Measurements from ENCODE around the gene CSF3.

DNA sequence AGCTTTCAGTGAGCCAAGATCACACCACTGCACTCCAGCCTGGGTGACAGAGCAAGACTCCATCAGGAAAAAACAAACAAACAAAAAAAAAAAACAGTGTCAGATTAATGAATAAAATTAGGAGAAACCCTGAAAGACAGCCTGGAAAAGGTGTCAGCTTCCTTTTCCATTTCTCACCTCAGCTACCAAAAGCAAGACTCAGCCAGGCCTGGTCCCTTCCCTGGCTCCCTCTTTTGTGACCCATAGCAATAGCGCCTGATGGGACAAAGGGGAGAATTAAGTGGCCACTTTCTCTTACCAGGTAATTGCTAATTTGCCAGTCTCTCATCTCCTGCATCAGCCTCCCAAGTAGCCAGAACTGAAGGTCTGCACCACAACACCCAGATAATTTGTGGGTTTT, 43.6 kb downstream of the CSF3 start:
- TF ChIP-seq, protein P1, sequence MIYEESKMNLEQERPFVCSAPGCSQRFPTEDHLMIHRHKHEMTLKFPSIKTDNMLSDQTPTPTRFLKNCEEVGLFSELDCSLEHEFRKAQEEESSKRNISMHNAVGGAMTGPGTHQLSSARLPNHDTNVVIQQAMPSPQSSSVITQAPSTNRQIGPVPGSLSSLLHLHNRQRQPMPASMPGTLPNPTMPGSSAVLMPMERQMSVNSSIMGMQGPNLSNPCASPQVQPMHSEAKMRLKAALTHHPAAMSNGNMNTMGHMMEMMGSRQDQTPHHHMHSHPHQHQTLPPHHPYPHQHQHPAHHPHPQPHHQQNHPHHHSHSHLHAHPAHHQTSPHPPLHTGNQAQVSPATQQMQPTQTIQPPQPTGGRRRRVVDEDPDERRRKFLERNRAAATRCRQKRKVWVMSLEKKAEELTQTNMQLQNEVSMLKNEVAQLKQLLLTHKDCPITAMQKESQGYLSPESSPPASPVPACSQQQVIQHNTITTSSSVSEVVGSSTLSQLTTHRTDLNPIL (CRISPR knock-in tag; IDR thresholded peaks at IDR 0.05; ENCODE audit: low read depth) = no peak
- TF ChIP-seq ZFP30 (CRISPR knock-in tag; IDR thresholded peaks at IDR 0.05) (no peak), CSDC2 (CRISPR knock-in tag; IDR thresholded peaks at IDR 0.05) (no peak), ZC3H10 (CRISPR knock-in tag; IDR thresholded peaks at IDR 0.05) (no peak), ZNF565 (CRISPR knock-in tag; conservative IDR thresholded peaks at IDR 0.05; ENCODE audit: low read depth) (no peak), RARB (CRISPR knock-in tag; IDR thresholded peaks at IDR 0.05) (no peak)
- TF ChIP-seq, protein P2, sequence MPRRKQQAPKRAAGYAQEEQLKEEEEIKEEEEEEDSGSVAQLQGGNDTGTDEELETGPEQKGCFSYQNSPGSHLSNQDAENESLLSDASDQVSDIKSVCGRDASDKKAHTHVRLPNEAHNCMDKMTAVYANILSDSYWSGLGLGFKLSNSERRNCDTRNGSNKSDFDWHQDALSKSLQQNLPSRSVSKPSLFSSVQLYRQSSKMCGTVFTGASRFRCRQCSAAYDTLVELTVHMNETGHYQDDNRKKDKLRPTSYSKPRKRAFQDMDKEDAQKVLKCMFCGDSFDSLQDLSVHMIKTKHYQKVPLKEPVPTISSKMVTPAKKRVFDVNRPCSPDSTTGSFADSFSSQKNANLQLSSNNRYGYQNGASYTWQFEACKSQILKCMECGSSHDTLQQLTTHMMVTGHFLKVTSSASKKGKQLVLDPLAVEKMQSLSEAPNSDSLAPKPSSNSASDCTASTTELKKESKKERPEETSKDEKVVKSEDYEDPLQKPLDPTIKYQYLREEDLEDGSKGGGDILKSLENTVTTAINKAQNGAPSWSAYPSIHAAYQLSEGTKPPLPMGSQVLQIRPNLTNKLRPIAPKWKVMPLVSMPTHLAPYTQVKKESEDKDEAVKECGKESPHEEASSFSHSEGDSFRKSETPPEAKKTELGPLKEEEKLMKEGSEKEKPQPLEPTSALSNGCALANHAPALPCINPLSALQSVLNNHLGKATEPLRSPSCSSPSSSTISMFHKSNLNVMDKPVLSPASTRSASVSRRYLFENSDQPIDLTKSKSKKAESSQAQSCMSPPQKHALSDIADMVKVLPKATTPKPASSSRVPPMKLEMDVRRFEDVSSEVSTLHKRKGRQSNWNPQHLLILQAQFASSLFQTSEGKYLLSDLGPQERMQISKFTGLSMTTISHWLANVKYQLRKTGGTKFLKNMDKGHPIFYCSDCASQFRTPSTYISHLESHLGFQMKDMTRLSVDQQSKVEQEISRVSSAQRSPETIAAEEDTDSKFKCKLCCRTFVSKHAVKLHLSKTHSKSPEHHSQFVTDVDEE (CRISPR knock-in tag; IDR thresholded peaks at IDR 0.05) = no peak
- TF ChIP-seq, protein P3, sequence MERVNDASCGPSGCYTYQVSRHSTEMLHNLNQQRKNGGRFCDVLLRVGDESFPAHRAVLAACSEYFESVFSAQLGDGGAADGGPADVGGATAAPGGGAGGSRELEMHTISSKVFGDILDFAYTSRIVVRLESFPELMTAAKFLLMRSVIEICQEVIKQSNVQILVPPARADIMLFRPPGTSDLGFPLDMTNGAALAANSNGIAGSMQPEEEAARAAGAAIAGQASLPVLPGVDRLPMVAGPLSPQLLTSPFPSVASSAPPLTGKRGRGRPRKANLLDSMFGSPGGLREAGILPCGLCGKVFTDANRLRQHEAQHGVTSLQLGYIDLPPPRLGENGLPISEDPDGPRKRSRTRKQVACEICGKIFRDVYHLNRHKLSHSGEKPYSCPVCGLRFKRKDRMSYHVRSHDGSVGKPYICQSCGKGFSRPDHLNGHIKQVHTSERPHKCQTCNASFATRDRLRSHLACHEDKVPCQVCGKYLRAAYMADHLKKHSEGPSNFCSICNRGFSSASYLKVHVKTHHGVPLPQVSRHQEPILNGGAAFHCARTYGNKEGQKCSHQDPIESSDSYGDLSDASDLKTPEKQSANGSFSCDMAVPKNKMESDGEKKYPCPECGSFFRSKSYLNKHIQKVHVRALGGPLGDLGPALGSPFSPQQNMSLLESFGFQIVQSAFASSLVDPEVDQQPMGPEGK (CRISPR knock-in tag; IDR thresholded peaks at IDR 0.05; ENCODE audit: borderline replicate concordance) = no peak

Measured in SK-N-SH treated with all-trans-retinoic acid at 6 μM for 48 hours (cell line).